Measurements from ENCODE around the gene MYBBP1A. TPM values are rescaled to one million over a fixed set of nuclear protein-coding genes. Genes with fewer than 3 reads are reported as not detected.

MYBBP1A gene
- total and polyA plus RNA-seq, 4 donors, result 12.2 to 23.3 (median 20.0) TPM

- DNase-seq (ENCODE audit: low spot score), result peak; percentile 57
- Histone ChIP-seq H3K27me3 (ENCODE audit: control insufficient read depth in 4 of 4, insufficient read depth in 4 of 4, low read length in 3 of 4) (no peaks in the 10 kb centered on the region), H3K9ac (ENCODE audit: low read depth in 1 of 2, low read length in 2 of 2) (no peak overlapping the region), H3K4me3 (ENCODE audit: low read depth in 1 of 3, low read length in 3 of 3) (no peak overlapping the region), H3K4me1 (ENCODE audit: control insufficient read depth in 4 of 4, insufficient read depth in 4 of 4, low read length in 3 of 4) (peaks cover 0 to 8% (median 2%) of the 10 kb centered on the region in 4 donors), H3K9me3 (ENCODE audit: control insufficient read depth in 4 of 4, low read length in 3 of 4) (no peaks in the 10 kb centered on the region), H3K36me3 (ENCODE audit: control insufficient read depth in 4 of 4, insufficient read depth in 3 of 4, low read depth in 1 of 4, low read length in 3 of 4) (no peaks in the 10 kb centered on the region), H3K27ac (ENCODE audit: low read depth in 1 of 2, low read length in 2 of 2) (no peak overlapping the region)
- 22% methylated on average over 5 of the region's 5 CpGs for WGBS
- no peak for TF ChIP-seq SP1 (IDR thresholded peaks at IDR 0.05)
- TF ChIP-seq, protein P1, sequence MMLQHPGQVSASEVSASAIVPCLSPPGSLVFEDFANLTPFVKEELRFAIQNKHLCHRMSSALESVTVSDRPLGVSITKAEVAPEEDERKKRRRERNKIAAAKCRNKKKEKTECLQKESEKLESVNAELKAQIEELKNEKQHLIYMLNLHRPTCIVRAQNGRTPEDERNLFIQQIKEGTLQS (IDR thresholded peaks at IDR 0.05), result no peak
- TF ChIP-seq TAF1 (conservative IDR thresholded peaks at IDR 0.05), result no peak
- no peak for TF ChIP-seq HNF4G (IDR thresholded peaks at IDR 0.05)
- TF ChIP-seq RAD21 (IDR thresholded peaks at IDR 0.05), result peak; percentile 83 to 91
- TF ChIP-seq RXRA (IDR thresholded peaks at IDR 0.05), result no peak
- TF ChIP-seq ZBTB33 (IDR thresholded peaks at IDR 0.05), result no peak
- TF ChIP-seq NR2F2 (IDR thresholded peaks at IDR 0.05), result peak; percentile 15
- TF ChIP-seq FOXA1 (IDR thresholded peaks at IDR 0.05), result no peak
- TF ChIP-seq FOXA2 (IDR thresholded peaks at IDR 0.05), result no peak
- TF ChIP-seq HNF4A (conservative IDR thresholded peaks at IDR 0.05), result peak in 1 of 2 donors; percentile 32
- peak; percentile 78 for TF ChIP-seq CTCF (IDR thresholded peaks at IDR 0.05; ENCODE audit: low read depth, low read length, missing input control)
- TF ChIP-seq EGR1 (IDR thresholded peaks at IDR 0.05; ENCODE audit: low read depth in 2 of 2), result no peak
- no peak for TF ChIP-seq YY1 (IDR thresholded peaks at IDR 0.05)
- TF ChIP-seq REST (IDR thresholded peaks at IDR 0.05), result no peak
- no peak for TF ChIP-seq JUND (IDR thresholded peaks at IDR 0.05)
- TF ChIP-seq GABPA (IDR thresholded peaks at IDR 0.05 in 1 of 2, conservative IDR thresholded peaks at IDR 0.05 in 1 of 2), result no peak
- TF ChIP-seq MAX (IDR thresholded peaks at IDR 0.05), result no peak
Measured at GRCh38 chr17:4566785-4567184, 11.6 kb upstream of the MYBBP1A start.

Data from liver (tissue), 9 donors.